HL-60 (cell line): Measurements from ENCODE around the gene EYA2.

Experiments used
- DNase-seq, 2 experiments: peaks; one replicate each; pipeline ENCODE4 v3.0.0-alpha.2; 2010 to 2020; ENCODE audit warnings: low read depth in 1 of 2, low spot score in 1 of 2
- H3K27ac ChIP-seq: fragments of 250-450 bp; sonication (Bioruptor Pico); replicated peaks from 2 replicates; pipeline ENCODE4 v1.5.1; 2020; ENCODE audit warnings: mild to moderate bottlenecking, moderate library complexity
- H3K27me3 ChIP-seq: fragments of 250-450 bp; sonication (Bioruptor Pico); 2 replicates; pipeline ENCODE4 v1.5.1; 2021; ENCODE audit warnings: mild to moderate bottlenecking, moderate library complexity; ENCODE audit not compliant: insufficient read depth, poor library complexity, severe bottlenecking
- H3K4me3 ChIP-seq: replicated peaks from 2 replicates; pipeline ENCODE4 v1.5.1; 2011; ENCODE audit warnings: mild to moderate bottlenecking, control low read depth, low read length; ENCODE audit not compliant: insufficient read depth
- GABPA ChIP-seq: IDR thresholded peaks from 2 replicates; pipeline ENCODE4 v1.6.1; 2012; ENCODE audit warnings: low read depth
- POLR2AphosphoS5 ChIP-seq: IDR thresholded peaks from 2 replicates; pipeline ENCODE4 v1.6.1; 2012; ENCODE audit warnings: low read depth
- SPI1 ChIP-seq: IDR thresholded peaks from 2 replicates; pipeline ENCODE4 v1.6.1; 2012; ENCODE audit warnings: low read depth, mild to moderate bottlenecking, borderline replicate concordance
- TF ChIP-seq, protein P1 (sequence below): IDR thresholded peaks from 2 replicates; pipeline ENCODE4 v1.6.1; 2012; ENCODE audit warnings: low read depth; ENCODE audit not compliant: insufficient replicate concordance
- TF ChIP-seq, protein P2 (sequence below): IDR thresholded peaks from one replicate; pipeline ENCODE4 v1.5.1; 2011; ENCODE audit warnings: low read length, control low read depth, inconsistent platforms; ENCODE audit not compliant: insufficient read depth

The EYA2 gene

GRCh38 chr20:46974669-46975434, 80.2 kb downstream of the EYA2 start:
- no peak for DNase-seq
- H3K4me3 ChIP-seq, result no peak overlapping the region
- TF ChIP-seq, protein P1, sequence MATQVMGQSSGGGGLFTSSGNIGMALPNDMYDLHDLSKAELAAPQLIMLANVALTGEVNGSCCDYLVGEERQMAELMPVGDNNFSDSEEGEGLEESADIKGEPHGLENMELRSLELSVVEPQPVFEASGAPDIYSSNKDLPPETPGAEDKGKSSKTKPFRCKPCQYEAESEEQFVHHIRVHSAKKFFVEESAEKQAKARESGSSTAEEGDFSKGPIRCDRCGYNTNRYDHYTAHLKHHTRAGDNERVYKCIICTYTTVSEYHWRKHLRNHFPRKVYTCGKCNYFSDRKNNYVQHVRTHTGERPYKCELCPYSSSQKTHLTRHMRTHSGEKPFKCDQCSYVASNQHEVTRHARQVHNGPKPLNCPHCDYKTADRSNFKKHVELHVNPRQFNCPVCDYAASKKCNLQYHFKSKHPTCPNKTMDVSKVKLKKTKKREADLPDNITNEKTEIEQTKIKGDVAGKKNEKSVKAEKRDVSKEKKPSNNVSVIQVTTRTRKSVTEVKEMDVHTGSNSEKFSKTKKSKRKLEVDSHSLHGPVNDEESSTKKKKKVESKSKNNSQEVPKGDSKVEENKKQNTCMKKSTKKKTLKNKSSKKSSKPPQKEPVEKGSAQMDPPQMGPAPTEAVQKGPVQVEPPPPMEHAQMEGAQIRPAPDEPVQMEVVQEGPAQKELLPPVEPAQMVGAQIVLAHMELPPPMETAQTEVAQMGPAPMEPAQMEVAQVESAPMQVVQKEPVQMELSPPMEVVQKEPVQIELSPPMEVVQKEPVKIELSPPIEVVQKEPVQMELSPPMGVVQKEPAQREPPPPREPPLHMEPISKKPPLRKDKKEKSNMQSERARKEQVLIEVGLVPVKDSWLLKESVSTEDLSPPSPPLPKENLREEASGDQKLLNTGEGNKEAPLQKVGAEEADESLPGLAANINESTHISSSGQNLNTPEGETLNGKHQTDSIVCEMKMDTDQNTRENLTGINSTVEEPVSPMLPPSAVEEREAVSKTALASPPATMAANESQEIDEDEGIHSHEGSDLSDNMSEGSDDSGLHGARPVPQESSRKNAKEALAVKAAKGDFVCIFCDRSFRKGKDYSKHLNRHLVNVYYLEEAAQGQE, result no peak
- TF ChIP-seq, protein P2, sequence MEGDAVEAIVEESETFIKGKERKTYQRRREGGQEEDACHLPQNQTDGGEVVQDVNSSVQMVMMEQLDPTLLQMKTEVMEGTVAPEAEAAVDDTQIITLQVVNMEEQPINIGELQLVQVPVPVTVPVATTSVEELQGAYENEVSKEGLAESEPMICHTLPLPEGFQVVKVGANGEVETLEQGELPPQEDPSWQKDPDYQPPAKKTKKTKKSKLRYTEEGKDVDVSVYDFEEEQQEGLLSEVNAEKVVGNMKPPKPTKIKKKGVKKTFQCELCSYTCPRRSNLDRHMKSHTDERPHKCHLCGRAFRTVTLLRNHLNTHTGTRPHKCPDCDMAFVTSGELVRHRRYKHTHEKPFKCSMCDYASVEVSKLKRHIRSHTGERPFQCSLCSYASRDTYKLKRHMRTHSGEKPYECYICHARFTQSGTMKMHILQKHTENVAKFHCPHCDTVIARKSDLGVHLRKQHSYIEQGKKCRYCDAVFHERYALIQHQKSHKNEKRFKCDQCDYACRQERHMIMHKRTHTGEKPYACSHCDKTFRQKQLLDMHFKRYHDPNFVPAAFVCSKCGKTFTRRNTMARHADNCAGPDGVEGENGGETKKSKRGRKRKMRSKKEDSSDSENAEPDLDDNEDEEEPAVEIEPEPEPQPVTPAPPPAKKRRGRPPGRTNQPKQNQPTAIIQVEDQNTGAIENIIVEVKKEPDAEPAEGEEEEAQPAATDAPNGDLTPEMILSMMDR, result no peak
- no peak for TF ChIP-seq GABPA
- no peak for TF ChIP-seq SPI1
- TF ChIP-seq POLR2AphosphoS5, result no peak
- no peak overlapping the region for H3K27ac ChIP-seq
- peaks cover 2% of the 10 kb centered on the region for H3K27me3 ChIP-seq

DNA sequence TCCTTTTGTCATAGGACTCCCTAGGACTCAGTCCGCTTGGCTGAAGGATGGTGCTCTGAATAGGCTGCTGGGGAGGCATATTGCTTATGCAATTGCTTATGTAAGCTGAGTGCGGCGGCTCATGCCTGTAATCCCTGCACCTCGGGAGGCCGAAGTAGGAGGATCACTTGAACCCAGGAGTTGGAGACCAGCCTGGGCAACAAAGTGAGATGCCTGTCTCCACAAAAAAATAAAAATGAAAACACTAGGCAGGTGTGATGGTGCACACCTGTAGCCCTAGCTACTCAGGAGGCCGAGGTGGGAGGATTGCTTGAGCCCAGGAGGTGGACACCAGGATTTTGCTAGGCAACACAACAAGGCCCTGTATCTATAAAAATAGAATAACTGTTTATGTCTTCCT, 81.3 kb downstream of the EYA2 start:
- TF ChIP-seq SPI1 (no peak), POLR2AphosphoS5 (no peak), GABPA (no peak)
- TF ChIP-seq, protein P2, result no peak
- TF ChIP-seq, protein P1, result no peak
- DNase-seq, result no peak
- Histone ChIP-seq H3K4me3 (no peak overlapping the region), H3K27me3 (peaks cover 2% of the 10 kb centered on the region), H3K27ac (no peak overlapping the region)

GRCh38 chr20:46977204-46977603, 82.6 kb downstream of the EYA2 start:
- no peak for DNase-seq
- TF ChIP-seq POLR2AphosphoS5 (no peak), SPI1 (no peak), GABPA (no peak)
- TF ChIP-seq, protein P2, result no peak
- TF ChIP-seq, protein P1, result no peak
- Histone ChIP-seq H3K27me3 (peaks cover 3% of the 10 kb centered on the region), H3K4me3 (no peak overlapping the region), H3K27ac (no peak overlapping the region)
